ENCODE results near the gene TNS3.

- TF ChIP-seq, protein P1, sequence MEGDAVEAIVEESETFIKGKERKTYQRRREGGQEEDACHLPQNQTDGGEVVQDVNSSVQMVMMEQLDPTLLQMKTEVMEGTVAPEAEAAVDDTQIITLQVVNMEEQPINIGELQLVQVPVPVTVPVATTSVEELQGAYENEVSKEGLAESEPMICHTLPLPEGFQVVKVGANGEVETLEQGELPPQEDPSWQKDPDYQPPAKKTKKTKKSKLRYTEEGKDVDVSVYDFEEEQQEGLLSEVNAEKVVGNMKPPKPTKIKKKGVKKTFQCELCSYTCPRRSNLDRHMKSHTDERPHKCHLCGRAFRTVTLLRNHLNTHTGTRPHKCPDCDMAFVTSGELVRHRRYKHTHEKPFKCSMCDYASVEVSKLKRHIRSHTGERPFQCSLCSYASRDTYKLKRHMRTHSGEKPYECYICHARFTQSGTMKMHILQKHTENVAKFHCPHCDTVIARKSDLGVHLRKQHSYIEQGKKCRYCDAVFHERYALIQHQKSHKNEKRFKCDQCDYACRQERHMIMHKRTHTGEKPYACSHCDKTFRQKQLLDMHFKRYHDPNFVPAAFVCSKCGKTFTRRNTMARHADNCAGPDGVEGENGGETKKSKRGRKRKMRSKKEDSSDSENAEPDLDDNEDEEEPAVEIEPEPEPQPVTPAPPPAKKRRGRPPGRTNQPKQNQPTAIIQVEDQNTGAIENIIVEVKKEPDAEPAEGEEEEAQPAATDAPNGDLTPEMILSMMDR (IDR thresholded peaks at IDR 0.05): no peak
- TF ChIP-seq EZH2 (IDR thresholded peaks at IDR 0.05; ENCODE audit: borderline replicate concordance, insufficient read depth, low read depth, low read length, poor library complexity, severe bottlenecking): no peak
Measured at GRCh38 chr7:47512481-47513176, 69.3 kb downstream of the TNS3 start.

Data from B cell (primary cell).